GM10266 (cell line): ENCODE measurements around the gene NIPAL3.

Experiments
- DNase-seq: peaks from one replicate; pipeline ENCODE4 v3.0.0; 2012; ENCODE audit errors: extremely low spot score
- TF ChIP-seq, protein P1 (sequence below): IDR thresholded peaks from 2 replicates; pipeline ENCODE4 v1.5.1; 2012; ENCODE audit warnings: mild to moderate bottlenecking, low read depth; ENCODE audit not compliant: control insufficient read depth, insufficient read depth; ENCODE audit errors: missing control alignments

NIPAL3 gene

DNA sequence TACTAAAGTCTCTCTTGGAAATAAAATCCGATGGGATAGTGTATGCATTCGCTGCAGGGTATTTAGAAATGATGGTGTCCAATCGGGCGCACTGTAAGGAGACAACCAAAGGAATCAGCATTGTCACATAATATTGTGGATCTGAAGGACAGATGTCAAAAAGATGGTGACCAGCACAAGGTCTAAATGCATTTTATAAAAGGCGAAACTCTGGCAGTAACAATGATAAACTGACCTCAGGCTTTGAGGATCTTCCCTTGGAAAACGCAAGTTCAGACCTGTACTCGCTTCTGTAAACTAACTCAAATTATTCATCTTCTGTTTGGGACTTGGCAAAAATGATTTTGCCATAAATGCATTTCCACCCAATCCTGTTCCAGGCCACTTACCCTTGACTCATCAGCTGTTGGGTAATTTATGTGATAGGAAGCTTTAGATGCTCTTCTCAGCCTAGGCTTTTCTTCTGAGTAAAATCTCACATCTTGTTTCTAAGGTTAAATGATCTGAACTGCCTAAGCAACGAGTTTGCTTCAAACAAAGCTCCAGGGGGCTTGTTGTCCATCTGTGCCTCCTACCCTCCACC lies 35.8 kb upstream of the NIPAL3 start:
- no peak for DNase-seq
- TF ChIP-seq, protein P1, sequence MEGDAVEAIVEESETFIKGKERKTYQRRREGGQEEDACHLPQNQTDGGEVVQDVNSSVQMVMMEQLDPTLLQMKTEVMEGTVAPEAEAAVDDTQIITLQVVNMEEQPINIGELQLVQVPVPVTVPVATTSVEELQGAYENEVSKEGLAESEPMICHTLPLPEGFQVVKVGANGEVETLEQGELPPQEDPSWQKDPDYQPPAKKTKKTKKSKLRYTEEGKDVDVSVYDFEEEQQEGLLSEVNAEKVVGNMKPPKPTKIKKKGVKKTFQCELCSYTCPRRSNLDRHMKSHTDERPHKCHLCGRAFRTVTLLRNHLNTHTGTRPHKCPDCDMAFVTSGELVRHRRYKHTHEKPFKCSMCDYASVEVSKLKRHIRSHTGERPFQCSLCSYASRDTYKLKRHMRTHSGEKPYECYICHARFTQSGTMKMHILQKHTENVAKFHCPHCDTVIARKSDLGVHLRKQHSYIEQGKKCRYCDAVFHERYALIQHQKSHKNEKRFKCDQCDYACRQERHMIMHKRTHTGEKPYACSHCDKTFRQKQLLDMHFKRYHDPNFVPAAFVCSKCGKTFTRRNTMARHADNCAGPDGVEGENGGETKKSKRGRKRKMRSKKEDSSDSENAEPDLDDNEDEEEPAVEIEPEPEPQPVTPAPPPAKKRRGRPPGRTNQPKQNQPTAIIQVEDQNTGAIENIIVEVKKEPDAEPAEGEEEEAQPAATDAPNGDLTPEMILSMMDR: no peak

DNA sequence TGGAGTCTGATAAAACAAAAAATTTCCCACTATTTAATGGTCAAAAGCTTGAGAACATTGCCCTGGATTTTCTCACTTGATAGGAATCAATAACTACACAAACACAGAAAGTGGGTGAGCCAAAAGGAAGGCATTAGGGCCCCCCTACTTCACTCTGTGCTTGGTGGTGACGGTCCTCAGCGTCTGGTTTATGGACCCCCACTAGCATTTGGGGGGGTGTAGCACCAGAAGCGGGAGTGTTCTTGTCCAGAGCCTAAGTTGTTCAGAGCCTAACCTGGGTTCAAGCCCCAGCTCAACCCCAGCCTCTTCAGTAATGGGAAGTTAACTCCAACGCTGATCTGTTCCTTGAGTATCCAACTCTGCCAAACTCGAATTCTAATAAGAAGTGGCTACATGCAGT lies 35.1 kb upstream of the NIPAL3 start:
- no peak for DNase-seq
- TF ChIP-seq, protein P1: no peak

DNA sequence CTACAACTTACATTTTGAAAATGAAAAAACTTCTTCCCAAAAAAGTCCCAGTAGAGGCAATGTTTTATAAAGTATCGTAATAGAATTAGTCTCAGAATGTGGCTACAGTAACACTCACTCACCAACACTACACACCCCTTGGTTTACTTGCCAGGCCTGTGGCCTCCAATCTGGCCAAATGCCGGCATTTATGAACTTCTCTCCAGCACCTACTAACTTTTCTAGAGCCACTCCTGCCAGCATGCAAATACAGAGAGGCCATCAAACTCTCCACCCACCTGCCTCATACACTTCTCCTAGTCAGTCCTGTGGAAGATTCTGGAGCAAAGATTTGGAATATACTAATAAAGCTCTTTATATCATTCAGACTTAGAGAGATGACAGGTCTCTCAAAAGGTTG lies 34.3 kb upstream of the NIPAL3 start:
- no peak for DNase-seq
- TF ChIP-seq, protein P1: no peak

DNA sequence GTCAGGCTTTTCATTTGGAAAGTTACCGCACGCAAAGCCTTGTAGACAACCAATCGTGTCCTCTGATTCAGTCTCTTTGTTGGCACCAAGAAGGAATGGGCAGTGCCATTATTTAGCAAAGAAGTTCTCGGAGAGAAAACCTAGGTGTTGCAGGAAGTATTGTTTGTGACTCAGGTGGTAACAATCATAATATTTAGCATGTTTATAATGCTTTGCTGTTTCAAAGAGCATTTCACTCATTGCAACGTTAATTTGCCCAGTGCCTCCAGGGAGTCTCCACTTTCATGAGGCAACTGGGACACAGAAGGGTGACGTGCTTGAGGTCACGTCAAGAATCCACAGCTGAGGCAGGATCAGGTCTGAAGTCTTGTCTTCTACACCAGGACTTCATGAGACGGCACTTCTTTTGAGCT lies 33.4 kb upstream of the NIPAL3 start:
- TF ChIP-seq, protein P1: no peak
- no peak for DNase-seq

DNA sequence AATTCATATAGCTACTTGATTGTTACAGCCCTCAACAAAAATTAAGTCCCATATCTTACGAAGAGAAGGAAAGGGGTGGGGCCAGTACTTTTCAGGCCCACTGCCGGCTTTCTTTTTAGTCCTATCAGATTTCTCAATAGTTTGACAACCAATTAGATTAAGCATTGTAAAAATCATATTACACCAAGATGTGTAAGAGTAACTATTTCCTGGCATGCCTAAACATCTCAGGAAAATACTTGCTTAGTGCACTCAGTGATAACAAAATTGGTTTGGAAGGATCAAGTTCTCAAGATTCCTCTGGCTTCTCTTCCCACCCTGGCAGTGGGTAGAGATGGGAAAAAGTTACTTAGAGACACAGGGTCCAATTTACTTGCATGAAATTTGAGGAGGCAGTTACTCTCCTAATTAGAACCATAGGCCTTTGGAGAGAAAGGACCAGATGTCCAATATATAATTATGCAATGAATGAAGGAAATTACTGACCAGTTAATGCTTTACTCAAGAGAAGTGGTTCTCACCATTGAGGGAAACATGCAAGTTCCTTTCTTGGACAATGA lies 32.1 kb upstream of the NIPAL3 start:
- DNase-seq: no peak
- TF ChIP-seq, protein P1: no peak

DNA sequence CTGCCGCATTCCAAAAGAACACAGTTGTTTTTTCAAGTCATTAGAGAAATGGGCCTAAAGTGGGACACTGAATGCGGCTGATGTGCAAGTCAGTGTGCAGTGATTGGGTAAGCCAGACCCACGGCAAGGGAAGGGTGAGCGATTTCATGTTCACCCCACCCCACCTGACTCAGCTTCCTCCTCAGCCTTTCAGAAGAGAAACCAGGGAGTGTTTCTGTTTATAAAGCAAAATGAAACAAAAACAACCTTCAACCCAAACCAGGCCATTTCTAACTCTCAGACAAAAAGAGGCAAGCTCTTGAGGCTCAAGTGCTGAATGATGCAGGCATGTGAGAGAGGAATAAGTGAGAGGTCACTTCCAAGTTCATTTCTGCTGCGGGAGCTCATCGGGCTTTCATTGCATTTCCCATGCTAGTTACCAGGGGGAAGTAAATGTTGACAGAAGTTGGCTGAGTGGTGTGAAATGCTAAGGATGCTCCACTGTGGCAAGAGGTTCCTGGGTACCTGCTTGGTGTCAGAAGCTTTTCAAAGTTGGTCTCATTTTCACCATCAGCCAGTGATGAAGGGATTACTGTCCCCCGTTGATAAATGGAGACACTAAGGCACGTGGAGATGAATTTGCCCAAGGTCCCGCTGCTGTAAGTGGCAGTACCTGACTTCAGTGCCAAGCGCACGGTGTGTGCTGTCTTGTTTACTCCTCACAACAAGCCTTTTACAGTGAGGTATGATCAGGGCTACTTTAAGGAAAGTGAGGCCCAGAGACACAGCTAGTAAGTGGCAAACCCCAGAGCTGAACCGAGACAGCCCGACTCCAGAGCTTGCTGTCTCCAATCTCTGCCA lies 31.1 kb upstream of the NIPAL3 start:
- TF ChIP-seq, protein P1: no peak

More for the DNA sequence above, 31.1 kb upstream of the NIPAL3 start:
- peak; percentile 67 for DNase-seq
